Endothelial cell (in vitro differentiated cells): ENCODE measurements around the gene ANO3. TPM values are rescaled to one million over a fixed set of nuclear protein-coding genes. Genes with fewer than 3 reads are reported as not detected.

ENCODE experiments used
- DNase-seq: peaks from one replicate; pipeline ENCODE4 v3.0.0; 2021; ENCODE audit warnings: low spot score
- H3K27ac Mint-ChIP-seq: one replicate; pipeline ENCODE4 v1.8.0; 2021; ENCODE audit warnings: mixed read lengths, inconsistent platforms; ENCODE audit not compliant: unreplicated experiment
- H3K27me3 Mint-ChIP-seq: one replicate; pipeline ENCODE4 v1.8.0; 2021; ENCODE audit warnings: mild to moderate bottlenecking, moderate library complexity, mixed read lengths, inconsistent platforms; ENCODE audit not compliant: unreplicated experiment
- H3K36me3 Mint-ChIP-seq: one replicate; pipeline ENCODE4 v1.8.0; 2021; ENCODE audit warnings: mild to moderate bottlenecking, low read depth, mixed read lengths, inconsistent platforms; ENCODE audit not compliant: unreplicated experiment
- H3K4me1 Mint-ChIP-seq: one replicate; pipeline ENCODE4 v1.8.0; 2021; ENCODE audit warnings: mild to moderate bottlenecking, mixed read lengths, inconsistent platforms; ENCODE audit not compliant: unreplicated experiment
- H3K4me3 Mint-ChIP-seq: one replicate; pipeline ENCODE4 v1.8.0; 2021; ENCODE audit warnings: mild to moderate bottlenecking, mixed read lengths, inconsistent platforms; ENCODE audit not compliant: unreplicated experiment
- H3K9me3 Mint-ChIP-seq: one replicate; pipeline ENCODE4 v1.8.0; 2021; ENCODE audit warnings: mixed read lengths, inconsistent platforms; ENCODE audit not compliant: unreplicated experiment
- total RNA-seq: library from RNA; stranded (reverse); fragmentation: NEBNext Ultra II Directional; extraction: Animal tissue kit (Norgen Biotek cat#: 25700); gene quantifications from one replicate; pipeline ENCODE4 v1.2.1, GENCODE V29; 2021; ENCODE audit not compliant: unreplicated experiment
- TF ChIP-seq, protein P1 (sequence below): fragments of 200-600 bp; sonication (generic); IDR thresholded peaks from one replicate; pipeline ENCODE4 v1.5.0; 2021; ENCODE audit warnings: antibody characterized with exemption; ENCODE audit not compliant: unreplicated experiment

Gene ANO3
- total RNA-seq, 1 donor from 2014 or later = 0.36 TPM

DNA sequence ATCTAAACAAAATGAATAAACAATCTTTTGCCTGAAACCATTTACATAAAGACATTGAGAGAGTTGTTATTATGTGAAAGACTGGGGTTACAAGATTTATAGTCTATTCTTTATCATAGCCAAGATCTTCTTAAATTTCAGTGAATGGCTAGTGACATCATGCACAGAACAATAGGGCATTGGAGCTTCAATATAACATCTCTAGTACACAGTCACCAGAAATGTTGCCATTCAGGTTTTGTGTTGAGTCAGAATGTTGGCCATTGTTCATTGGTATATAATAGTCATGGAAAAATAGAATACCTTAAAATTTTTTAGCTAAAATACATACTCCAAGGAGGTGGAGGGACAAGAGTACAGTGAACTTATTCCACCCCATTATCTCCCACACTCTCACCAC is 345.6 kb downstream of the ANO3 start:
- no peak for DNase-seq
- TF ChIP-seq, protein P1, sequence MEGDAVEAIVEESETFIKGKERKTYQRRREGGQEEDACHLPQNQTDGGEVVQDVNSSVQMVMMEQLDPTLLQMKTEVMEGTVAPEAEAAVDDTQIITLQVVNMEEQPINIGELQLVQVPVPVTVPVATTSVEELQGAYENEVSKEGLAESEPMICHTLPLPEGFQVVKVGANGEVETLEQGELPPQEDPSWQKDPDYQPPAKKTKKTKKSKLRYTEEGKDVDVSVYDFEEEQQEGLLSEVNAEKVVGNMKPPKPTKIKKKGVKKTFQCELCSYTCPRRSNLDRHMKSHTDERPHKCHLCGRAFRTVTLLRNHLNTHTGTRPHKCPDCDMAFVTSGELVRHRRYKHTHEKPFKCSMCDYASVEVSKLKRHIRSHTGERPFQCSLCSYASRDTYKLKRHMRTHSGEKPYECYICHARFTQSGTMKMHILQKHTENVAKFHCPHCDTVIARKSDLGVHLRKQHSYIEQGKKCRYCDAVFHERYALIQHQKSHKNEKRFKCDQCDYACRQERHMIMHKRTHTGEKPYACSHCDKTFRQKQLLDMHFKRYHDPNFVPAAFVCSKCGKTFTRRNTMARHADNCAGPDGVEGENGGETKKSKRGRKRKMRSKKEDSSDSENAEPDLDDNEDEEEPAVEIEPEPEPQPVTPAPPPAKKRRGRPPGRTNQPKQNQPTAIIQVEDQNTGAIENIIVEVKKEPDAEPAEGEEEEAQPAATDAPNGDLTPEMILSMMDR = no peak
- H3K4me3 Mint-ChIP-seq = no peak overlapping the region
- H3K27ac Mint-ChIP-seq = no peak overlapping the region
- H3K27me3 Mint-ChIP-seq = no peaks in the 10 kb centered on the region
- no peaks in the 10 kb centered on the region for H3K36me3 Mint-ChIP-seq
- H3K9me3 Mint-ChIP-seq = no peaks in the 10 kb centered on the region
- H3K4me1 Mint-ChIP-seq = peaks cover 6% of the 10 kb centered on the region

DNA sequence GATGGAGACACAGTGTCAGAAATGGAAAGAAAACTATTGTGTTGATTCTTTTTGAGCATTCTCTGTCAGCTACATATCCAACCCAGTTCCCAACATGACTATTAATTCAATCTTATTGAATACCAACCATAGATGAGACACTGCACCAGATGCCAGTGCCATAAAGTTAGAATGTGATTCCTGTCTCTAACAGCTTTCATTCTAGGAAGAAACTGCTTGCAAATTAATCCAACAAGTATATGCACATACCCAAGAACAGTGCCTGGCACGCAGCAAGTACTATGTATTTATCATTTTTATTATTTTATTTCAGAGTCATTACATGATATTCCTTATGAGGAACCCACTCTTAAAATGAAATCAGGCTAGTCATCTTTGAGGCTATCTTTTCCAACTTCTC is 355.4 kb downstream of the ANO3 start:
- H3K27me3 Mint-ChIP-seq = no peaks in the 10 kb centered on the region
- TF ChIP-seq, protein P1 = no peak
- H3K27ac Mint-ChIP-seq = no peak overlapping the region
- no peak for DNase-seq
- H3K9me3 Mint-ChIP-seq = no peaks in the 10 kb centered on the region
- H3K4me3 Mint-ChIP-seq = no peak overlapping the region
- no peaks in the 10 kb centered on the region for H3K36me3 Mint-ChIP-seq
- no peaks in the 10 kb centered on the region for H3K4me1 Mint-ChIP-seq

DNA sequence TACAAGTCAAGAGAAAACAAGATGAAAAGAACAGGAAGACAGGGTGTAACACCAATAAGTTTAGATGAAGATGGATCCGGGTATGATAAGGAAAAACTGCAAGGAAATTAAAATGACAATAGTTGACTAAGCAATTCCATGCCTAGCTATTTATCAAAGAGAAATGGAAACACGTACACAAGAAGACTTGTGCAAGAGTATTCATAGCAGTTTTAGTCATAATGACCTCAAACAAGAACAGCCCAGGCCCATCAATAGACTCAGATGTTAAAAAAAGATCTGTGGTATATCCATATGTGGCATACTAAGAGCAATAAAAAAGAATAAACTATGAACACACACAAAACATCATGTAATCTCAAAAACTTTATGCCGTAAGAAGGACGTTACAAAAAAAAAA is 356.8 kb downstream of the ANO3 start:
- Mint-ChIP-seq H3K27me3 (no peaks in the 10 kb centered on the region), H3K4me1 (no peaks in the 10 kb centered on the region), H3K27ac (no peak overlapping the region), H3K4me3 (no peak overlapping the region), H3K36me3 (no peaks in the 10 kb centered on the region), H3K9me3 (no peaks in the 10 kb centered on the region)
- TF ChIP-seq, protein P1 = no peak
- no peak for DNase-seq

DNA sequence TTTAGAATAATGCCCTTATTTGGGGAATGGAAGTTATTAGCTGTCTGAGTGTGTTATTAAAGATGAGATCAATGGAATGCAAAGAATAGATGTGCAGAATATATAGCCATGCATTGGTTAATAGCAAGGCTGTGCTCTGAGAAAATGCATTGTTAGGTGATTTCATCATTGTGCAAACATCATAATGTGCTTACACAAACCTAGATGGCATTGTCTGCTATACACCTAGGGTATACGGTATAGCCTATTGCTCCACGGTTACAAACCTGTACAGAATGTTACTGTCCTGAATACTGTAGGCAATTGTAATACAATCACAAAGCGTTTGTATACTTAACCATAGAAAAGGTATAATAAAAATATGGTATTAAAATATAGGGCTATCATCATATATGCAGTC is 364.4 kb downstream of the ANO3 start:
- Mint-ChIP-seq H3K36me3 (no peaks in the 10 kb centered on the region), H3K4me1 (no peaks in the 10 kb centered on the region), H3K27ac (no peak overlapping the region), H3K4me3 (no peak overlapping the region), H3K9me3 (no peaks in the 10 kb centered on the region), H3K27me3 (peaks cover 2% of the 10 kb centered on the region)
- DNase-seq = no peak
- TF ChIP-seq, protein P1 = no peak

DNA sequence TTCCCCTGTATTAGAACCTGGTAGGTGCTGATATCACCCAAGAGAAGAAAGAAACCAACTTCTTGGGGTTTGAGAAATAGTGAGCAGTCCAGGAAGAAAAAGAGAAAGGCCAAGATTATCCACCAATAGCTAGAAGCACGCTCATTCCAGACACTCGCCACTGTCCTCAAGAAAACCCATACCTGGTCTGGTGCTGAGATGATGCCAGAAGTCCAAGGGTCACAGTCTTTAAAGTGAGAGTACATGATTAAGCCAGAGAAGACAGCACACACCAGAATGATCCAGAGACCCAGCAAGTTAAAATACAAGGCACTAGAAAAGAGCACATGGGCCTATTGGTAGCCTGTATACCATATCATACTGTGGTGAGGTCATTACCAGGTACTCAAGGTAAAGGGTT is 366.3 kb downstream of the ANO3 start:
- no peak for DNase-seq
- Mint-ChIP-seq H3K27me3 (peaks cover 2% of the 10 kb centered on the region), H3K27ac (no peak overlapping the region), H3K36me3 (no peaks in the 10 kb centered on the region), H3K9me3 (no peaks in the 10 kb centered on the region), H3K4me1 (no peaks in the 10 kb centered on the region), H3K4me3 (no peak overlapping the region)
- TF ChIP-seq, protein P1 = no peak
